Activated CD8-positive, alpha-beta memory T cell treated with anti-CD3 and anti-CD28 coated beads for 1 hour (primary cell): Measurements from ENCODE around the gene MAP7.
"Not testable (repeated sequence)": the region's sequence is repeated elsewhere in the genome, so short reads cannot be mapped to it uniquely, and the experiment has no call there.

ENCODE experiments used
- DNase-seq, 2 donors: peaks; one replicate each; pipeline ENCODE4 v3.0.0-alpha.2; 2020; ENCODE audit warnings: low read depth in 1 of 2; ENCODE audit errors: extremely low read depth in 1 of 2

Gene MAP7

GRCh38 chr6:136471922-136472321 is 78.3 kb downstream of the MAP7 start:
- DNase-seq: no peak

DNA sequence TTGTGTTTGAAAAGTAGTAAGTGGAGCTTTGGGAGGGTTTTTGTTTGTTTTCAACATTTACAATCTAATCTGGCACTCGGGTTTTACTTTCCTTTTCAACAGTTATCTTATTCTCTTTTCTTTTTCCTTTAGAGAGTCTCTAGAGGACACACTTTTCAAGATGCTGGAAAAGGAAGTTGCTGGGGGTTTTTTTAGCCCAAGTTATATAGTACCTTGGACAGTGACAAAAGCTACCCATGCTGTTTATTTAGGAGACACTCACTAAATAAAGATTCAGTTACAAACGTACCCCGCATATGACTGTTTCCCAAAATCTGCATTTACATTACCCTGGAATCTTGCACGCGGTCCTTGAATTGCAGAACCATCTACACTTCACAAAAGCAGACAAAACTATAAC is 78.8 kb downstream of the MAP7 start:
- DNase-seq: no peak

DNA sequence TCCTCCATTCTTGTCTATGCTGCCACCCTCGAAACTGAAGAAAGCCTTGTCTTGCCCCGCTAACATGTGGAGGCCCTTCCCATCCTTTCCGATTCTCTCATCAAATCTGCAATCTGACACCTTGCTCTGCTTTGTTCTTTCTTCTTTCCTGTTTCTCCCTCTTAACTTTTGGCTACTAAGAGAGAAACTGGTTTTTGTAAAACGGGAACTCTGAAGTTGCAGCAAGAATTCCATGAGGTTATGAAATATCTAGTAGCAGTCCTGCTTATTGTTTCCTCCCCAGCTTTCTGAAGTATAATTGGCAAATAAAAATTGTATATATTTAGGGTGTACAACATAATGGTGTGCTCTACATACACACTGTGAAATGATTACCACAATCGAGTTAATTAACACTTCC is 80.2 kb downstream of the MAP7 start:
- no peak for DNase-seq

DNA sequence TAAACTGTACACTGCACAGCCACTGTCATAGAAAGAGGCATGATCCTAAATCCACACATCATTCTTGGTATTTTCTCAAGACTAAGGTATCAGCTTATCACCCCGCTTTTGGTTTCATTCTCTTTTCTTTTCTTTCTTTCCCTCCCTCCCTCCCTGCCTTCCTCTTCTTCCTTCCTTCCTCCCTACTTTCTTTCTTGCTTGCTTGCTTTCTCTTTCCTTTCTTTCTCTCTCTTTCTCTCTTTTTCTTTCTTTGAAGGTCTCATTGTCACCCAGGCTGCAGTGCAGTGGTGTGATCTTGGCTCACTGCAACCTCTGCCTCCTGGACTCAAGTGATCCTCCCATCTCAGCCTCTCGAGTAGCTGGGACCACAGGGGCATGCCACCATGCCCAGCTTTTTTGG is 81.1 kb downstream of the MAP7 start:
- DNase-seq: no peak

- DNase-seq: no peak
Measured at GRCh38 chr6:136468711-136469110, 81.5 kb downstream of the MAP7 start.

- DNase-seq: no peak
Measured at GRCh38 chr6:136467186-136467585, 83.0 kb downstream of the MAP7 start.

DNA sequence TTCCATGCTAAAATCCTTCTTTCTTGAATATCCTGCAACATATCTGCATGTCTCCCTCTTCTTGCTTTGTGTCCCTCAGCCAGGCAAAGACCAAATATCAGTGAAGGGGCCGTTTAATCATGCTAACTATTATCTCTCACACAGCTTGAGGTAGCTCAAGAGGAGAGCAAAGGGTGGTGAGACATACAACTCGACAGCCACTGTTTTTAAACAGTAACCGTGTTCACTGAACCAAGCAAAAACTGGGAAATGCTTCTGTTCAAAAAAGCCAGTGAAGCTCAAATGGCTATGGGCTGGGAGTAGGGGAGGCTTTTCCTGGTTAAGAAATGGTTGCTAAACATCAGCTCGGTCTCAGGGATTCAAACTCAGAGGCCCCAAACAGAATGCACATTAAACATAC is 83.4 kb downstream of the MAP7 start:
- DNase-seq: no peak

DNA sequence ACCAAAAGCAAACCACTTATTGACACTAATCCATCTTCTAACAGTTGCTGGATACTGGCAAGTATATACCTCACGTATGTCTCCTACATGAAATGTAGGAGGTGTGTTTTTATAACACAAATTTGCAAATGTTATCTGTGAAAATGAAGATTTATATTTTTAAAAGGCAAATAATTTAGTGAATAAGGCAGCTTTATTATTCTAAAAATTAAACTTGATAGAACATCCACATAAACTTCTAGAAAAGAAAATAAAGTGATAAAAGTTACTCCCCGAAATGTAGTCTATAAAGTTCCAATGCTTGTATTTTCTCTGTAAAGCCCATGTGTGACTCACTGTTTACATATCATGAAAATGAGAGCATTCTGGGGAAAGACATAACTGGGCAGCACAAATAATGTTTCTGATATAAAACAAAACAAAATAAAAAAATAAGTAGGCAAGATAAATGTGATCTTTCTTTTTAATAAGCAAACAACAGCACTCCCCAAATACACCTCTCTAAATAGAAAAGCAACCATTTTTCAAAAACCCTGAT is 84.4 kb downstream of the MAP7 start:
- no peak for DNase-seq

- no peak for DNase-seq
Measured at GRCh38 chr6:136464874-136465273, 85.3 kb downstream of the MAP7 start.

- DNase-seq: no peak
Measured at GRCh38 chr6:136464148-136464547, 86.1 kb downstream of the MAP7 start.

DNA sequence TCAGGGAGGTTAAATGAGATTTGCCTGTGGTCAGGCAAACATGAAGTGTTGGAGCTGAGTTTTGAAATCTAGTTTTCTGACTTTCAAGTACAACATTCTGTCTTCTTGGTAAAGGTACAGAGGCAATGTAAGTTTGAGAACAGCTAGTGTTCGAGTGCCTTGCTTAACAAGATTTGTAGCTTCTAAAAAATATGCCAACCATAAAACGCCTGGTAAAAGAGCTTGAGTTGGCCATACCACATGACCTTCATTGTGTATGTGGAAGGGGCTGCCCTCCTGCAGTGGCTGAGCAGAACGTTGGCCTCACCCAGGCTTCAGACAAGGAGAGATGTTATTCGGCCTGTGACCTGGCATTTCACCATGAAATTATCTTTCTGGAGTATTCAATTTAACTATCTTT is 86.5 kb downstream of the MAP7 start:
- no peak for DNase-seq

DNA sequence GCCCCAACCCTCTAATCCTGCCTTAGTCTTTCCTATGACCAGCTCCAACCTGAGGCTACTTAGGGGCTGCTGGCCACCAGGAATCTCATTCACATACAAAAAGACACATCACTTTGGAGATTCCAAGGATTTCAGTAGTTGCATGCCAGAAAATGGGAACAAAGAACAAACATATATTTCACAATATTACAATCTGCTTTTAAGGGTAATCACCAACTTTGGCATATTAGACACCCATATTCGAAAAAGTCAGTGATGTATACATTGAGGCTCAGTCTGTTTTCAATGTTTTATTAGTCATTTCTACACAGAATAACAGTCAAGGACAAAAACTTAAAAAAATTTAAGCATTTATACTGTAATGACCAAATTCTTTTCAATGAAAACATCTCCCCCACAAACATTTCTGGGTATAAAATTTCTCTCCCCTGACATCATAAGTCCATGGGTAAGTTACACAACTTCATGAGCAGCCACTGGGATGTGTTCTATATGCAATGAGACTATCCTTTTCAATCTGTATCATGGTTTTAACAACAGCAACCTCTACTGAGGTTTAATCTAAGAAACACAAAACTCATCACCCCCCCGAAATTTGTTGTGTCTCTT is 103.5 kb downstream of the MAP7 start:
- no peak for DNase-seq

DNA sequence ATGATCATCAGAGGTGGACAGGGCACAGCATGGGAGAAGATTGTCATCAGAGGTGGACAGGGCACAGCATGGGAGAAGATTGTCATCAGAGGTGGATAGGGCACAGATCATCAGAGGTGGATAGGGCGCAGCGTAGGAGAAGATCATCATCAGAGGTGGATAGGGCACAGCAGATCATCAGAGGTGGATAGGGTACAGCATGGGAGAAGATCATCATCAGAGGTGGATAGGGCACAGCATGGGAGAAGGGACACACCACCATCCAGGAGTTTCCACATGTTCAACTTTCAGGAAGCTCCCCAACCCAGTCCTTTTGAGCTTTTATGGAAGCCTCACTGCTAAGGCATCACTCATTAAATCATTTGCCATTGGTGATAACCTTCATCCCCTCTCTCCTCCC is 104.1 kb downstream of the MAP7 start:
- no peak for DNase-seq

DNA sequence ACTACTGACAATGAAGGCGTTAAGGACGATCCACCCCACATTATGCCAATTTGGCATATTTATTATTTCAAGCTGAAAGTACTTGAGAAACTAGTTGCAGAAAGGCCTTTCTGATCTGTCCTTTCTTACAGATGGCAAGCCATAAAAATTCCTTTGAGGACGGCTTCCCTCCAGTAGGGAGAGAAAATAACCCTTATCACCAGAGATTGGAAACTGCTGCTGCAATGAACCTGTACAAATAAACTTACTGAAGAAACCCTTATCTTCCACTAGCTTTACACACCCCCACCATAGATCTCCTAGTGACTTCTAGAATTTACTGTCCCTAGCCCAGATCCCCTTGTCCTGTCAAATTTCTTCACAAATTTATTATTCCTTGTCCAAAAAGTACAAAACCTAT is 105.2 kb downstream of the MAP7 start:
- no peak for DNase-seq

GRCh38 chr6:136440203-136440602 is 110.0 kb downstream of the MAP7 start:
- DNase-seq: no peak

- no peak for DNase-seq
Measured at GRCh38 chr6:136439514-136440190, 110.6 kb downstream of the MAP7 start.

- no peak for DNase-seq
Measured at GRCh38 chr6:136438441-136438840, 111.8 kb downstream of the MAP7 start.

DNA sequence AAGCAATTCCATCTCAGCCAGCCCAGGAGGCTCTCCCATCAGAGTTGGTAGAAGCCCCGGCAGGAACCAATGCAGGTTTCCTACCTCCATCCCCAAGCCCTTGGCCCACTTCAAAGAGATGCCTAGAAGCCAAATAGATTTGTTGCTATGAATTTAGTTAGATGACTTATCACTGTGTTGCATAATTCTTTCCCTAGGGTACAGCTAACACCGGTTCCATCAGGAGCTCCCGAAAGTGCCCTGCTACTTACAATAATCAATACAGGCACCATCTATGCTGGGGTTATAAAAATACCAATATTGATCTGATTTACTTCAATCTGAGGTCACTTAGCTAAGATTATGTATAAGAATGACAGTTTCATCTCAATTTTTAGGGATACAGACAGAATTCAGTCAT is 113.0 kb downstream of the MAP7 start:
- no peak for DNase-seq

GRCh38 chr6:136435101-136435500 is 115.1 kb downstream of the MAP7 start:
- DNase-seq: no peak

- not testable (repeated sequence) for DNase-seq
Measured at GRCh38 chr6:136431306-136431705, 118.9 kb downstream of the MAP7 start.

GRCh38 chr6:136429264-136430065 is 120.8 kb downstream of the MAP7 start:
- DNase-seq: no peak

DNA sequence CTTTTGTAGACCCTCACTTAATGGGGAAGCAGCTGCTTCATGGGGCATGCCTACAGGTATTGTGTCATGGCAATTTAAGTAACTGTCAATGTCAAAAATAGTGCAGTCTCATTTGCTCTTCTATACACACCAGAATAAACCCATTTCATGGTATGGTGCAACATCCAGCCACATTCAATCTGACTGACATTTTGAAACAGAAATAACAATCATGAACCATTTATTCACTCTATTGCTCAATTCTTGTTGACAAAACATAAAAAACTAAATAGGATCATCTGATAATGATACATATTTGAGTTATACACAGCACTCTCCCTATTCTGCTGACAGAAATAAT is 122.9 kb downstream of the MAP7 start:
- DNase-seq: no peak
